Non-pigmented ciliary epithelial cell (primary cell): Measurements from ENCODE around the gene SAMM50.

Experiments used
- DNase-seq: peaks from one replicate; pipeline ENCODE4 v3.0.0-alpha.2; 2010; ENCODE audit warnings: low read depth

The SAMM50 gene

GRCh38 chr22:43945632-43946383, 9.4 kb upstream of the SAMM50 start:
- no peak for DNase-seq

- no peak for DNase-seq
These were observed 8.9 kb upstream of the SAMM50 start for GRCh38 chr22:43946384-43946667.

GRCh38 chr22:43948836-43949406, 6.3 kb upstream of the SAMM50 start:
- DNase-seq = no peak

GRCh38 chr22:43951391-43951790, 3.9 kb upstream of the SAMM50 start:
- no peak for DNase-seq

- no peak for DNase-seq
These were observed 3.3 kb upstream of the SAMM50 start for GRCh38 chr22:43951966-43952365.

GRCh38 chr22:43953988-43954785, 1.1 kb upstream of the SAMM50 start:
- DNase-seq = no peak

- DNase-seq = no peak
These were observed 891 bp downstream of the SAMM50 start for GRCh38 chr22:43955883-43956782.

- DNase-seq = no peak
These were observed 1.7 kb downstream of the SAMM50 start for GRCh38 chr22:43956805-43957463.

- no peak for DNase-seq
These were observed 2.6 kb downstream of the SAMM50 start for GRCh38 chr22:43957871-43958270.

- DNase-seq = no peak
These were observed 9.1 kb downstream of the SAMM50 start for GRCh38 chr22:43964314-43964857.

GRCh38 chr22:43967069-43967468, 11.8 kb downstream of the SAMM50 start:
- no peak for DNase-seq

GRCh38 chr22:43968614-43969013, 13.4 kb downstream of the SAMM50 start:
- DNase-seq = no peak

- no peak for DNase-seq
These were observed 14.0 kb downstream of the SAMM50 start for GRCh38 chr22:43969021-43969878.

- DNase-seq = no peak
These were observed 14.9 kb downstream of the SAMM50 start for GRCh38 chr22:43969989-43970755.

- no peak for DNase-seq
These were observed 15.9 kb downstream of the SAMM50 start for GRCh38 chr22:43971112-43971511.

GRCh38 chr22:43972931-43973462, 17.8 kb downstream of the SAMM50 start:
- DNase-seq = no peak

GRCh38 chr22:43974028-43974545, 18.8 kb downstream of the SAMM50 start:
- DNase-seq = no peak

- DNase-seq = no peak
These were observed 19.8 kb downstream of the SAMM50 start for GRCh38 chr22:43975041-43975440.
